Calu3 (cell line): ENCODE results near the gene MT2A. TPM values are rescaled to one million over a fixed set of nuclear protein-coding genes. Genes with fewer than 3 reads are reported as not detected.
A peak's percentile ranks its signal among the peaks of the same experiment; 100 is the strongest.

Experiments used
- BruUV-seq: library from RNA; stranded (reverse); fragments of 400-500 nt; replicated peaks from 2 replicates; lab custom pipeline; 2021; lab: Mats Ljungman, UMichigan
- CTCF ChIA-PET: fragments of 300-600 bp; sonication (Branson Sonifier 250); formaldehyde crosslinking; loops from one replicate; lab custom pipeline; 2022; ENCODE audit warnings: antibody characterized with exemption; lab: Charles Lee
- DNase-seq: peaks from one replicate; pipeline ENCODE4 v3.0.0; 2022
- H3K27ac Mint-ChIP-seq: one replicate; pipeline ENCODE4 v1.8.0; 2022; ENCODE audit warnings: mixed read lengths; ENCODE audit not compliant: unreplicated experiment
- H3K27me3 Mint-ChIP-seq: one replicate; pipeline ENCODE4 v1.8.0; 2022; ENCODE audit warnings: mixed read lengths; ENCODE audit not compliant: unreplicated experiment
- H3K36me3 Mint-ChIP-seq: one replicate; pipeline ENCODE4 v1.8.0; 2022; ENCODE audit warnings: mild to moderate bottlenecking, moderate library complexity, mixed read lengths; ENCODE audit not compliant: insufficient read depth, unreplicated experiment
- H3K4me1 Mint-ChIP-seq: one replicate; pipeline ENCODE4 v1.8.0; 2022; ENCODE audit warnings: mild to moderate bottlenecking, low read depth, mixed read lengths; ENCODE audit not compliant: unreplicated experiment
- H3K4me3 Mint-ChIP-seq: one replicate; pipeline ENCODE4 v1.8.0; 2022; ENCODE audit warnings: mild to moderate bottlenecking, low read depth, moderate library complexity, mixed read lengths; ENCODE audit not compliant: unreplicated experiment
- H3K9me3 Mint-ChIP-seq: one replicate; pipeline ENCODE4 v1.8.0; 2022; ENCODE audit warnings: low read depth, mixed read lengths; ENCODE audit not compliant: unreplicated experiment
- intact Hi-C: fragments of 100-400 bp; cut with micrococcal nuclease; formaldehyde crosslinking; loops from one replicate; pipeline ENCODE4 v1.10.0; 2022; ENCODE audit not compliant: unreplicated experiment
- total RNA-seq: library from RNA; stranded (reverse); gene quantifications from 2 replicates; pipeline ENCODE4 v1.2.3, GENCODE V29; 2022
- TF ChIP-seq, protein P1 (sequence below): fragments of 200-600 bp; IDR thresholded peaks from one replicate; pipeline ENCODE4 v1.8.0; 2022; ENCODE audit warnings: antibody characterized with exemption; ENCODE audit not compliant: unreplicated experiment

Gene MT2A
- total RNA-seq, 1 experiment from 2014 or later = 8.2 TPM

GRCh38 chr16:56651586-56651985, 43.2 kb downstream of the MT2A start, which contains the start of gene MT1B:
Gene MT1B (plus strand): TSS chr16:56651886. CDS start chr16:56651954, 68 bp downstream.
- TF ChIP-seq, protein P1, sequence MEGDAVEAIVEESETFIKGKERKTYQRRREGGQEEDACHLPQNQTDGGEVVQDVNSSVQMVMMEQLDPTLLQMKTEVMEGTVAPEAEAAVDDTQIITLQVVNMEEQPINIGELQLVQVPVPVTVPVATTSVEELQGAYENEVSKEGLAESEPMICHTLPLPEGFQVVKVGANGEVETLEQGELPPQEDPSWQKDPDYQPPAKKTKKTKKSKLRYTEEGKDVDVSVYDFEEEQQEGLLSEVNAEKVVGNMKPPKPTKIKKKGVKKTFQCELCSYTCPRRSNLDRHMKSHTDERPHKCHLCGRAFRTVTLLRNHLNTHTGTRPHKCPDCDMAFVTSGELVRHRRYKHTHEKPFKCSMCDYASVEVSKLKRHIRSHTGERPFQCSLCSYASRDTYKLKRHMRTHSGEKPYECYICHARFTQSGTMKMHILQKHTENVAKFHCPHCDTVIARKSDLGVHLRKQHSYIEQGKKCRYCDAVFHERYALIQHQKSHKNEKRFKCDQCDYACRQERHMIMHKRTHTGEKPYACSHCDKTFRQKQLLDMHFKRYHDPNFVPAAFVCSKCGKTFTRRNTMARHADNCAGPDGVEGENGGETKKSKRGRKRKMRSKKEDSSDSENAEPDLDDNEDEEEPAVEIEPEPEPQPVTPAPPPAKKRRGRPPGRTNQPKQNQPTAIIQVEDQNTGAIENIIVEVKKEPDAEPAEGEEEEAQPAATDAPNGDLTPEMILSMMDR = no peak
- H3K4me1 Mint-ChIP-seq = no peaks in the 10 kb centered on the region
- no peaks in the 10 kb centered on the region for H3K36me3 Mint-ChIP-seq
- no peak within 1 kb of the TSS for H3K4me3 Mint-ChIP-seq
- intact Hi-C loops = no loop called here
- H3K27me3 Mint-ChIP-seq = peaks cover 58% of the 10 kb centered on the region
- DNase-seq = no peak
- no peaks in the 10 kb centered on the region for H3K9me3 Mint-ChIP-seq
- BruUV-seq = no TSS peak
- no peak within 1 kb of the TSS for H3K27ac Mint-ChIP-seq
- CTCF ChIA-PET = no interaction called here

GRCh38 chr16:56652600-56652999, 44.2 kb downstream of the MT2A start:
- intact Hi-C loops = no loop called here
- CTCF ChIA-PET = interaction anchor here (1.4 kb wide), 1 partner anchor 35 kb away, joined by 4 read pairs; no protein-coding TSS in a partner anchor
- peaks cover 6% of the 10 kb centered on the region for H3K36me3 Mint-ChIP-seq

GRCh38 chr16:56653218-56653617, 44.8 kb downstream of the MT2A start:
- Mint-ChIP-seq H3K9me3 (no peaks in the 10 kb centered on the region), H3K27me3 (peaks cover 42% of the 10 kb centered on the region), H3K36me3 (peaks cover 12% of the 10 kb centered on the region), H3K27ac (no peak overlapping the region), H3K4me1 (no peaks in the 10 kb centered on the region), H3K4me3 (no peak overlapping the region)
- CTCF ChIA-PET = interaction anchor here (1.4 kb wide), 1 partner anchor 35 kb away, joined by 4 read pairs; no protein-coding TSS in a partner anchor
- no TSS peak for BruUV-seq
- TF ChIP-seq, protein P1 = no peak
- intact Hi-C loops = no loop called here
- no peak for DNase-seq

More at GRCh38 chr16:56652600-56652999, 44.2 kb downstream of the MT2A start:
- Mint-ChIP-seq H3K27ac (no peak overlapping the region), H3K4me1 (no peaks in the 10 kb centered on the region), H3K4me3 (no peak overlapping the region), H3K9me3 (no peaks in the 10 kb centered on the region), H3K27me3 (peaks cover 48% of the 10 kb centered on the region)
- BruUV-seq = no TSS peak
- TF ChIP-seq, protein P1 = no peak
- no peak for DNase-seq

DNA sequence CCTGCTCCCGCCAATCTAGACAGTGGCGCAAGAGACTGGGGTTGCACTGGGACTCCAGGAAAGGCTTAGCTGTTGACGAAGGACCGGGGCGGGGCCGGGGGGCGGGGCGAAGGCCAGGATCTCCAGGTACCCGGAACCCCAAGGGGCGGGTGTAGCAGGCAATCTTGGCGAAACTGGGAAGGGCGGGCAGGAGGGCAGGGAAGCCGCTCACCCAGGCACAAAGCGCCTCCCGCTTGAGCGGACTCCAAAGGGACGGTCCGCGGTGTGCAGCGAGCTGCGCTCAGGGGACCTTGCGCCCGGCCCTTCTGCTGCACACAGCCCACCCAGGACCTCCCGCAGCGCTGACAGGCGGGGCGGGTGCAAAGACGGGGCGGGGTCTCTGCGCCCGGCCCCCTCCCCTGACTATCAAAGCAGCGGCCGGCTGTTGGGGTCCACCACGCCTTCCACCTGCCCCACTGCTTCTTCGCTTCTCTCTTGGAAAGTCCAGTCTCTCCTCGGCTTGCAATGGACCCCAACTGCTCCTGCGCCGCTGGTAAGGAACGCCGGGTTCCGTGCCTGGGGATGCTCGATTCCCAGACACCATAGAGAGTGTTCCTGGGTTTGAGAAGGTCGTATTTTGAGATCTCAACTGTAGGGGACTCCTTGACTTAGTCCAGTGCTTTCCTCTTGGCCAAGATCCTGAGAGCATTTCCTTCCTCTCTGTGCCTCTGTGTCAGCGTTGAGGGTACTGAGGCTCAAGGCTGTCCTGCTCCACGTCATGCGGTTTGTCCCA, 49.4 kb downstream of the MT2A start, which contains the start of gene MT1F:
TSS of gene MT1F (plus strand) at position 405 of the 772 bp plus-strand sequence. CDS start at position 505, 100 bp downstream.
- Mint-ChIP-seq H3K27me3 (peaks cover 38% of the 10 kb centered on the region), H3K4me3 (peak within 1 kb of the TSS; percentile 75), H3K27ac (peak within 1 kb of the TSS; percentile 11), H3K36me3 (peaks cover 12% of the 10 kb centered on the region), H3K9me3 (no peaks in the 10 kb centered on the region), H3K4me1 (no peaks in the 10 kb centered on the region)
- TF ChIP-seq, protein P1 = no peak
- intact Hi-C loops = no loop called here
- CTCF ChIA-PET = interaction anchor here (0.6 to 0.9 kb wide), 6 partner anchors 27 to 737 kb away, joined by 3 to 5 read pairs (median 3); no protein-coding TSS in a partner anchor
- peak; percentile 83 for DNase-seq
- no TSS peak for BruUV-seq
